Activated CD4-positive, alpha-beta T cell treated with anti-CD3 and anti-CD28 coated beads, Interleukin-2, Interleukin-6, amounts not matched to agents 100 ng/mL and 50 ng/mL, durations not matched to agents 16 hours and 8 hours (primary cell): ENCODE measurements around the gene MRTFB.
"Not testable (repeated sequence)": the region's sequence is repeated elsewhere in the genome, so short reads cannot be mapped to it uniquely, and the experiment has no call there.

ENCODE experiments used
- DNase-seq: peaks from one replicate; pipeline ENCODE4 v3.0.0-alpha.2; 2020

The MRTFB gene

GRCh38 chr16:14109077-14109775 lies 38.1 kb downstream of the MRTFB start:
- DNase-seq = no peak

- DNase-seq = no peak
These were observed 38.9 kb downstream of the MRTFB start for GRCh38 chr16:14109782-14110727.

- DNase-seq = no peak
These were observed 39.7 kb downstream of the MRTFB start for GRCh38 chr16:14110728-14111251.

- no peak for DNase-seq
These were observed 40.8 kb downstream of the MRTFB start for GRCh38 chr16:14111713-14112538.

- no peak for DNase-seq
These were observed 41.4 kb downstream of the MRTFB start for GRCh38 chr16:14112539-14112856.

GRCh38 chr16:14113344-14113743 lies 42.2 kb downstream of the MRTFB start:
- no peak for DNase-seq

GRCh38 chr16:14117051-14117450 lies 45.9 kb downstream of the MRTFB start:
- no peak for DNase-seq

GRCh38 chr16:14119799-14120198 lies 48.7 kb downstream of the MRTFB start:
- no peak for DNase-seq

GRCh38 chr16:14120335-14120734 lies 49.2 kb downstream of the MRTFB start:
- DNase-seq = no peak

- DNase-seq = no peak
These were observed 50.0 kb downstream of the MRTFB start for GRCh38 chr16:14121142-14121541.

- DNase-seq = no peak
These were observed 50.8 kb downstream of the MRTFB start for GRCh38 chr16:14121872-14122271.

GRCh38 chr16:14122430-14122829 lies 51.3 kb downstream of the MRTFB start:
- not testable (repeated sequence) for DNase-seq

GRCh38 chr16:14125000-14125681 lies 54.0 kb downstream of the MRTFB start:
- DNase-seq = no peak

- no peak for DNase-seq
These were observed 54.6 kb downstream of the MRTFB start for GRCh38 chr16:14125708-14126107.

- no peak for DNase-seq
These were observed 57.0 kb downstream of the MRTFB start for GRCh38 chr16:14128097-14128496.

- DNase-seq = no peak
These were observed 58.4 kb downstream of the MRTFB start for GRCh38 chr16:14129502-14129901.

GRCh38 chr16:14131774-14132695 lies 60.9 kb downstream of the MRTFB start:
- no peak for DNase-seq

GRCh38 chr16:14132696-14133048 lies 61.6 kb downstream of the MRTFB start:
- no peak for DNase-seq

- DNase-seq = no peak
These were observed 62.8 kb downstream of the MRTFB start for GRCh38 chr16:14133907-14134306.

GRCh38 chr16:14135704-14136103 lies 64.6 kb downstream of the MRTFB start:
- no peak for DNase-seq

GRCh38 chr16:14139872-14140271 lies 68.8 kb downstream of the MRTFB start:
- DNase-seq = no peak
